Caco-2 (cell line): ENCODE results near the gene CFAP46. TPM values are rescaled to one million over a fixed set of nuclear protein-coding genes. Genes with fewer than 3 reads are reported as not detected.

Experiments
- BruUV-seq: library from RNA; stranded (reverse); fragments of 400-500 nt; replicated peaks from 2 replicates; lab custom pipeline; 2021; lab: Mats Ljungman, UMichigan
- CTCF ChIA-PET: fragments of 300-600 bp; sonication (Branson Sonifier 250); formaldehyde crosslinking; loops from one replicate; lab custom pipeline; 2022; ENCODE audit warnings: antibody characterized with exemption; lab: Charles Lee
- POLR2A ChIA-PET: fragments of 300-600 bp; sonication (Branson Sonifier 250); formaldehyde crosslinking; loops from one replicate; lab custom pipeline; 2022; ENCODE audit warnings: antibody characterized with exemption; lab: Charles Lee
- DNase-seq, 2 experiments: peaks; one replicate each; pipeline versions ENCODE4 v3.0.0 to v3.0.0-alpha.2; 2020 to 2022
- H3K27me3 ChIP-seq: replicated peaks from 2 replicates; pipeline ENCODE4 v1.6.0; 2011; ENCODE audit warnings: low read length; ENCODE audit not compliant: control insufficient read depth, insufficient read depth
- H3K36me3 ChIP-seq: 2 replicates; pipeline ENCODE4 v1.5.1; 2011; ENCODE audit warnings: low read length; ENCODE audit not compliant: control insufficient read depth, insufficient read depth
- H3K4me1 ChIP-seq: fragments of 250-450 bp; sonication (Bioruptor Pico); 2 replicates; pipeline ENCODE4 v1.5.1; 2020; ENCODE audit warnings: mild to moderate bottlenecking
- H3K4me3 ChIP-seq: 2 replicates; pipeline ENCODE4 v1.5.1; 2011; ENCODE audit warnings: low read depth, mild to moderate bottlenecking, control low read depth, low read length
- H3K9me3 ChIP-seq: fragments of 250-450 bp; sonication (Bioruptor Pico); 2 replicates; pipeline ENCODE4 v1.5.1; 2020; ENCODE audit warnings: mild to moderate bottlenecking, moderate library complexity
- H3K27ac Mint-ChIP-seq: one replicate; pipeline ENCODE4 v1.8.0; 2022; ENCODE audit warnings: mixed read lengths; ENCODE audit not compliant: unreplicated experiment
- H3K27me3 Mint-ChIP-seq: one replicate; pipeline ENCODE4 v1.8.0; 2022; ENCODE audit warnings: mixed read lengths; ENCODE audit not compliant: insufficient read depth, unreplicated experiment
- H3K36me3 Mint-ChIP-seq: one replicate; pipeline ENCODE4 v1.8.0; 2022; ENCODE audit warnings: mild to moderate bottlenecking, mixed read lengths; ENCODE audit not compliant: insufficient read depth, unreplicated experiment
- H3K4me1 Mint-ChIP-seq: one replicate; pipeline ENCODE4 v1.8.0; 2022; ENCODE audit warnings: low read depth, mixed read lengths; ENCODE audit not compliant: unreplicated experiment
- H3K4me3 Mint-ChIP-seq: one replicate; pipeline ENCODE4 v1.8.0; 2022; ENCODE audit warnings: mild to moderate bottlenecking, moderate library complexity, mixed read lengths; ENCODE audit not compliant: unreplicated experiment
- H3K9me3 Mint-ChIP-seq: one replicate; pipeline ENCODE4 v1.8.0; 2022; ENCODE audit warnings: mixed read lengths; ENCODE audit not compliant: unreplicated experiment
- CTCF ChIP-seq, 2 experiments: fragments of 200-600 bp in 1 of 2; IDR thresholded peaks; 1 replicate in 1 of 2; 2 replicates in 1 of 2; pipeline versions ENCODE4 v1.5.1 to v1.8.0; 2011 to 2022; ENCODE audit warnings: antibody characterized with exemption in 1 of 2, control low read depth in 1 of 2, inconsistent platforms in 1 of 2, low read depth in 1 of 2, low read length in 1 of 2, mild to moderate bottlenecking in 1 of 2, moderate library complexity in 1 of 2; ENCODE audit not compliant: insufficient read depth in 1 of 2, severe bottlenecking in 1 of 2, unreplicated experiment in 1 of 2
- intact Hi-C: fragments of 100-400 bp; cut with micrococcal nuclease; formaldehyde crosslinking; loops from one replicate; pipeline ENCODE4 v1.10.0; 2022; ENCODE audit not compliant: unreplicated experiment
- total RNA-seq: library from RNA; stranded (reverse); gene quantifications from 2 replicates; pipeline ENCODE4 v1.2.3, GENCODE V29; 2022

CFAP46 gene
- total RNA-seq, 1 experiment from 2014 or later, result not detected

DNA sequence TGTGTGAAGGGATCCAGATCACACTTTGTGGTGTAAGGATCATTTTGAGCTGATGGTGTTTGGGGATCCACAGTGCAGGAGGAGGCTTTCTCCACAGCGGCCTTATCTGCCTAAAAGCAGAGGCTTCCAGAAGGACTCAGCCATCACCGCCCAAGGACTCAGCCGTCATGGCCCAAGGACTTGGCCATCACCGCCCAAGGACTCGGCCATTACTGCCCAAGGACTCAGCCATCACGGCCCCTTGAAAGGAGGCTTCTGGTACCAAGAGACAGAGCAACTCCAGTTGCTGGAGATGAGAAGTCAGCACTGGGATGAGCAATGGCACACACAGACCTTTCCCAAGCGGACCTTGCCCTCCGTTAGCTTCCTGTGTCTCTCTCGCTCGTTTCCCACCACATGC is 6.0 kb upstream of the CFAP46 start:
- no peaks in the 10 kb centered on the region for H3K36me3 Mint-ChIP-seq
- H3K27me3 Mint-ChIP-seq, result peaks cover 22% of the 10 kb centered on the region
- no peak overlapping the region for H3K27ac Mint-ChIP-seq
- Histone ChIP-seq H3K4me1 (no peaks in the 10 kb centered on the region), H3K4me3 (no peak overlapping the region), H3K36me3 (no peaks in the 10 kb centered on the region), H3K27me3 (no peaks in the 10 kb centered on the region), H3K9me3 (no peaks in the 10 kb centered on the region)
- intact Hi-C loops, result no loop called here
- no peak overlapping the region for H3K4me3 Mint-ChIP-seq
- H3K4me1 Mint-ChIP-seq, result peaks cover 4% of the 10 kb centered on the region
- no peak for DNase-seq
- TF ChIP-seq CTCF (IDR thresholded peaks at IDR 0.05; ENCODE audit: insufficient read depth in 1 of 2, low read depth in 1 of 2, low read length in 1 of 2, severe bottlenecking in 1 of 2, unreplicated experiment in 1 of 2), result no peak
- CTCF ChIA-PET, result no interaction called here
- H3K9me3 Mint-ChIP-seq, result no peaks in the 10 kb centered on the region
- POLR2A ChIA-PET, result no interaction called here
- BruUV-seq, result no TSS peak

- no peaks in the 10 kb centered on the region for H3K27me3 ChIP-seq
- peaks cover 19% of the 10 kb centered on the region for H3K27me3 Mint-ChIP-seq
- BruUV-seq, result no TSS peak
Measured at GRCh38 chr10:132947843-132948242, 5.5 kb upstream of the CFAP46 start.

GRCh38 chr10:132946806-132947546 is 4.6 kb upstream of the CFAP46 start:
- H3K4me3 ChIP-seq, result no peak overlapping the region
- POLR2A ChIA-PET, result no interaction called here
- peaks cover under 1% of the 10 kb centered on the region for H3K4me1 ChIP-seq
- no peak overlapping the region for H3K4me3 Mint-ChIP-seq
- no peak for TF ChIP-seq CTCF (IDR thresholded peaks at IDR 0.05; ENCODE audit: insufficient read depth in 1 of 2, low read depth in 1 of 2, low read length in 1 of 2, severe bottlenecking in 1 of 2, unreplicated experiment in 1 of 2)
- BruUV-seq, result no TSS peak
- no peaks in the 10 kb centered on the region for H3K36me3 ChIP-seq
- intact Hi-C loops, result no loop called here
- H3K27me3 ChIP-seq, result no peaks in the 10 kb centered on the region
- H3K4me1 Mint-ChIP-seq, result no peaks in the 10 kb centered on the region
- no peaks in the 10 kb centered on the region for H3K9me3 ChIP-seq
- DNase-seq, result no peak
- no peaks in the 10 kb centered on the region for H3K36me3 Mint-ChIP-seq
- no peaks in the 10 kb centered on the region for H3K9me3 Mint-ChIP-seq
- peaks cover 19% of the 10 kb centered on the region for H3K27me3 Mint-ChIP-seq
- CTCF ChIA-PET, result no interaction called here
- no peak overlapping the region for H3K27ac Mint-ChIP-seq

More at GRCh38 chr10:132947843-132948242, 5.5 kb upstream of the CFAP46 start:
- Mint-ChIP-seq H3K4me3 (no peak overlapping the region), H3K9me3 (no peaks in the 10 kb centered on the region), H3K36me3 (no peaks in the 10 kb centered on the region), H3K27ac (no peak overlapping the region), H3K4me1 (no peaks in the 10 kb centered on the region)
- POLR2A ChIA-PET, result no interaction called here
- H3K36me3 ChIP-seq, result no peaks in the 10 kb centered on the region
- no peak overlapping the region for H3K4me3 ChIP-seq
- DNase-seq, result no peak
- TF ChIP-seq CTCF (IDR thresholded peaks at IDR 0.05; ENCODE audit: insufficient read depth in 1 of 2, low read depth in 1 of 2, low read length in 1 of 2, severe bottlenecking in 1 of 2, unreplicated experiment in 1 of 2), result no peak
- H3K9me3 ChIP-seq, result no peaks in the 10 kb centered on the region
- intact Hi-C loops, result no loop called here
- CTCF ChIA-PET, result no interaction called here
- H3K4me1 ChIP-seq, result no peaks in the 10 kb centered on the region
